Measurements from ENCODE around the gene NFE2L3. TPM values are rescaled to one million over a fixed set of nuclear protein-coding genes. Genes with fewer than 3 reads are reported as not detected.

The NFE2L3 gene
- total and polyA plus RNA-seq, 2 of the 8 experiments (the other 6 are each of a cell fraction or from before 2014, with no cell fraction given): 64.9 to 76.5 TPM

GRCh38 chr7:26153823-26154783 is 2.1 kb downstream of the NFE2L3 start:
- peak overlapping the region; percentile 54 to 90 (median 86) for H3K9ac ChIP-seq (replicated peaks in 1 of 4; ENCODE audit: extremely low read depth in 1 of 4, low read depth in 3 of 4, low read length in 3 of 4)
- no peak overlapping the region for H3K23ac ChIP-seq (ENCODE audit: insufficient read length)
- peak overlapping the region; percentile 91 for H3K27ac ChIP-seq (ENCODE audit: low read depth, low read length)
- no peak overlapping the region for H3K56ac ChIP-seq (replicated peaks; ENCODE audit: insufficient read length, low read depth, low read length)
- peaks cover 6% of the 10 kb centered on the region for H3K23me2 ChIP-seq (ENCODE audit: low read depth, low read length)
- peaks cover 0 to 7% (median 0%) of the 10 kb centered on the region in 4 experiments; a peak in 2 of 7 replicates for H3K27me3 ChIP-seq (replicated peaks in 1 of 4; ENCODE audit: control insufficient read depth in 3 of 4, extremely low read depth in 1 of 4, insufficient read depth in 3 of 4, low read length in 3 of 4)
- H2BK20ac ChIP-seq (ENCODE audit: low read length): peak overlapping the region; percentile 83; the same call in 1 of the 2 replicates
- 47% methylated on average over 15 of the region's 15 CpGs; no CpG with 5 or more reads in 1 of the 2 experiments for WGBS, 2 experiments (ENCODE audit: extremely low coverage in 1 of 2, insufficient coverage in 1 of 2, insufficient read length in 1 of 2, insufficient replicate concordance in 2 of 2, low coverage in 1 of 2, low lambda C conversion rate in 2 of 2, missing lambda C conversion rate in 1 of 2)
- peak overlapping the region; percentile 89 for H2BK5ac ChIP-seq (ENCODE audit: low read depth, low read length)
- H3K4me2 ChIP-seq (ENCODE audit: insufficient read depth in 1 of 2, low read depth in 2 of 2, low read length in 2 of 2): peak overlapping the region; percentile 98 to 100
- POLR2A ChIA-PET (ENCODE audit: partially characterized antibody): interaction anchor here (0.8 to 6.1 kb wide), 16 partner anchors 13 to 292 kb away, joined by 3 to 56 read pairs (median 8); partner anchors contain the start of genes CBX3 and HNRNPA2B1
- peak overlapping the region; percentile 65 to 99 (median 95); a peak in 7 of 8 replicates for H3K4me3 ChIP-seq (ENCODE audit: extremely low read depth in 1 of 4, insufficient read depth in 2 of 4, low read depth in 3 of 4, low read length in 4 of 4)
- peak overlapping the region; percentile 95 for H4K91ac ChIP-seq (replicated peaks; ENCODE audit: insufficient read length, low read length)
- H2AFZ ChIP-seq (ENCODE audit: low read length): no peak overlapping the region
- H3K4ac ChIP-seq (replicated peaks; ENCODE audit: insufficient read length, low read depth, low read length): peak overlapping the region; percentile 47
- peaks cover 21 to 43% (median 28%) of the 10 kb centered on the region in 4 experiments for H3K4me1 ChIP-seq (replicated peaks in 1 of 4; ENCODE audit: control insufficient read depth in 3 of 4, insufficient read depth in 4 of 4, low read length in 3 of 4)
- peak overlapping the region; percentile 98 for H2BK12ac ChIP-seq (ENCODE audit: low read depth, low read length)
- H3K79me1 ChIP-seq (ENCODE audit: low read depth, low read length): peaks cover 23% of the 10 kb centered on the region
- CTCF ChIA-PET (ENCODE audit: partially characterized antibody): interaction anchor here (0.6 to 1.9 kb wide), 5 partner anchors 16 to 261 kb away, joined by 3 to 8 read pairs (median 3); no protein-coding TSS in a partner anchor
- no peaks in the 10 kb centered on the region for H3K9me3 ChIP-seq (ENCODE audit: insufficient read depth in 2 of 2, low read depth in 1 of 2, low read length in 1 of 2)
- peak overlapping the region; percentile 99 for H2AK5ac ChIP-seq (ENCODE audit: low read depth, low read length)
- H4K8ac ChIP-seq (ENCODE audit: extremely low read depth, insufficient read depth, low read length): peak overlapping the region; percentile 77; the same call in 1 of the 2 replicates
- peak overlapping the region; percentile 35 for H2BK120ac ChIP-seq (replicated peaks; ENCODE audit: low read depth, low read length)
- FAIRE-seq: peak; percentile 91
- peak overlapping the region; percentile 88; the same call in 1 of the 2 replicates for H2BK15ac ChIP-seq (ENCODE audit: low read length)
- peaks cover 22 to 26% of the 10 kb centered on the region in 2 experiments for H4K20me1 ChIP-seq (replicated peaks in 1 of 2; ENCODE audit: control insufficient read depth in 1 of 2, insufficient read depth in 2 of 2, low read length in 2 of 2)
- peak; percentile 57 to 83 for DNase-seq (ENCODE audit: low read depth in 1 of 2, low spot score in 2 of 2)
- peak overlapping the region; percentile 48 for H4K5ac ChIP-seq (ENCODE audit: insufficient read length, low read depth, low read length)
- peaks cover 16 to 64% of the 10 kb centered on the region in 2 experiments for H3K79me2 ChIP-seq (ENCODE audit: control insufficient read depth in 1 of 2, insufficient read depth in 2 of 2, low read length in 2 of 2)
- peak overlapping the region; percentile 66 for H3K18ac ChIP-seq (ENCODE audit: extremely low read depth, low read length)
- no peaks in the 10 kb centered on the region for H3K36me3 ChIP-seq (ENCODE audit: control insufficient read depth in 2 of 4, insufficient read depth in 4 of 4, low read length in 3 of 4)
- no peak overlapping the region for H3K14ac ChIP-seq (ENCODE audit: insufficient read length)
- no peak for TF ChIP-seq KDM4A (IDR thresholded peaks at IDR 0.05; ENCODE audit: low read depth, low read length, severe bottlenecking)
